H1 (cell line): Measurements from ENCODE around the gene FITM2. TPM values are rescaled to one million over a fixed set of nuclear protein-coding genes. Genes with fewer than 3 reads are reported as not detected.

Experiments used
- CTCF ChIA-PET: fragments of 300-600 bp; sonication (Branson Sonifier 250); formaldehyde crosslinking; loops from one replicate; lab custom pipeline; 2021; ENCODE audit not compliant: partially characterized antibody; lab: Charles Lee
- POLR2A ChIA-PET: fragments of 300-600 bp; sonication (Branson Sonifier 250); formaldehyde crosslinking; loops from one replicate; lab custom pipeline; 2021; ENCODE audit warnings: inconsistent platforms; ENCODE audit not compliant: partially characterized antibody; lab: Charles Lee
- DNase-seq, 2 experiments: peaks; one replicate each; pipeline versions ENCODE4 v3.0.0 to v3.0.0-alpha.2; 2010 to 2022; ENCODE audit warnings: low spot score in 2 of 2, low read depth in 1 of 2, mixed read lengths in 1 of 2
- FAIRE-seq: peaks from 2 replicates; lab custom pipeline; 2011; peaks lifted over from hg19 to GRCh38; lab: Jason Lieb, UNC
- H2AFZ ChIP-seq: 2 replicates; pipeline ENCODE4 v1.8.1; 2012; ENCODE audit warnings: low read length, inconsistent platforms
- H2AK5ac ChIP-seq: 2 replicates; pipeline ENCODE4 v1.6.1; 2013; ENCODE audit warnings: low read depth, low read length
- H2BK120ac ChIP-seq: replicated peaks from 2 replicates; pipeline ENCODE3; 2013; ENCODE audit warnings: low read depth, low read length, inconsistent platforms
- H2BK12ac ChIP-seq: 2 replicates; pipeline ENCODE4 v1.6.1; 2013; ENCODE audit warnings: low read depth, low read length
- H2BK15ac ChIP-seq: 2 replicates; pipeline ENCODE4 v1.6.1; 2013; ENCODE audit warnings: low read length
- H2BK20ac ChIP-seq: 2 replicates; pipeline ENCODE4 v1.6.1; 2013; ENCODE audit warnings: low read length
- H2BK5ac ChIP-seq: 2 replicates; pipeline ENCODE4 v1.6.1; 2013; ENCODE audit warnings: low read depth, low read length
- H3K14ac ChIP-seq: 2 replicates; pipeline ENCODE4 v1.6.1; 2013; ENCODE audit warnings: inconsistent platforms; ENCODE audit not compliant: insufficient read length
- H3K18ac ChIP-seq: 2 replicates; pipeline ENCODE4 v1.6.1; 2013; ENCODE audit warnings: low read length; ENCODE audit errors: extremely low read depth
- H3K23ac ChIP-seq: 2 replicates; pipeline ENCODE4 v1.6.1; 2013; ENCODE audit warnings: inconsistent platforms; ENCODE audit not compliant: insufficient read length
- H3K23me2 ChIP-seq: 2 replicates; pipeline ENCODE4 v1.6.1; 2013; ENCODE audit warnings: low read depth, low read length
- H3K27ac ChIP-seq: 2 replicates; pipeline ENCODE4 v1.6.1; 2011; ENCODE audit warnings: low read depth, low read length, inconsistent platforms
- H3K27me3 ChIP-seq, 4 experiments: replicated peaks in 1 of 4; 1 replicate in 1 of 4; 2 replicates in 3 of 4; pipeline versions ENCODE4 v1.6.1 to v1.8.1; 2011 to 2013; ENCODE audit warnings: low read length in 3 of 4, mild to moderate bottlenecking in 3 of 4, inconsistent platforms in 2 of 4, mixed read lengths in 2 of 4, moderate library complexity in 1 of 4; ENCODE audit not compliant: control insufficient read depth in 3 of 4, insufficient read depth in 3 of 4; ENCODE audit errors: extremely low read depth in 1 of 4
- H3K36me3 ChIP-seq, 4 experiments: 2 replicates each; pipeline versions ENCODE4 v1.6.1 to v1.8.1; 2011 to 2013; ENCODE audit warnings: mild to moderate bottlenecking in 4 of 4, low read length in 3 of 4, moderate library complexity in 2 of 4, control low read depth in 1 of 4, inconsistent platforms in 1 of 4; ENCODE audit not compliant: insufficient read depth in 4 of 4, control insufficient read depth in 2 of 4
- H3K4ac ChIP-seq: replicated peaks from 2 replicates; pipeline ENCODE3; 2013; ENCODE audit warnings: low read length, low read depth, mixed read lengths, inconsistent platforms; ENCODE audit not compliant: insufficient read length
- H3K4me1 ChIP-seq, 4 experiments: replicated peaks in 1 of 4; 1 replicate in 1 of 4; 2 replicates in 3 of 4; pipeline versions ENCODE4 v1.6.1 to v1.8.1; 2011 to 2013; ENCODE audit warnings: low read length in 3 of 4, inconsistent platforms in 2 of 4, mixed read lengths in 1 of 4; ENCODE audit not compliant: insufficient read depth in 4 of 4, control insufficient read depth in 3 of 4
- H3K4me2 ChIP-seq, 2 experiments: 2 replicates each; pipeline versions ENCODE4 v1.6.1 to v1.8.1; 2011 to 2013; ENCODE audit warnings: low read depth in 2 of 2, low read length in 2 of 2, control low read depth in 1 of 2, inconsistent platforms in 1 of 2, mild to moderate bottlenecking in 1 of 2; ENCODE audit not compliant: insufficient read depth in 1 of 2
- H3K4me3 ChIP-seq, 4 experiments: fragments of 200-600, 300-600 bp in 1 of 4; sonication (generic), shearing (Covaris generic), sonication (Bioruptor Twin) in 1 of 4; 2 replicates each; pipeline versions ENCODE4 v1.5.1 to v1.8.1; 2011 to 2016; ENCODE audit warnings: low read length in 4 of 4, low read depth in 3 of 4, control low read depth in 2 of 4, inconsistent platforms in 2 of 4, mild to moderate bottlenecking in 2 of 4, mixed read lengths in 1 of 4, moderate library complexity in 1 of 4; ENCODE audit not compliant: insufficient read depth in 2 of 4; ENCODE audit errors: extremely low read depth in 1 of 4
- H3K56ac ChIP-seq: replicated peaks from 2 replicates; pipeline ENCODE3; 2013; ENCODE audit warnings: low read depth, mild to moderate bottlenecking, mixed read lengths, low read length, inconsistent platforms; ENCODE audit not compliant: insufficient read length
- H3K79me1 ChIP-seq: 2 replicates; pipeline ENCODE4 v1.6.1; 2013; ENCODE audit warnings: low read depth, low read length, control low read depth
- H3K79me2 ChIP-seq, 2 experiments: 2 replicates each; pipeline versions ENCODE4 v1.6.1 to v1.8.1; 2012 to 2013; ENCODE audit warnings: low read length in 2 of 2, mild to moderate bottlenecking in 2 of 2, inconsistent platforms in 1 of 2; ENCODE audit not compliant: insufficient read depth in 2 of 2, control insufficient read depth in 1 of 2
- H3K9ac ChIP-seq, 4 experiments: replicated peaks in 1 of 4; 1 replicate in 1 of 4; 2 replicates in 3 of 4; pipeline versions ENCODE4 v1.6.1 to v1.8.1; 2011 to 2013; ENCODE audit warnings: low read depth in 3 of 4, low read length in 3 of 4, control low read depth in 2 of 4, mild to moderate bottlenecking in 2 of 4, moderate library complexity in 2 of 4, inconsistent platforms in 1 of 4; ENCODE audit errors: extremely low read depth in 1 of 4
- H3K9me3 ChIP-seq, 2 experiments: 2 replicates each; pipeline versions ENCODE4 v1.6.1 to v1.8.1; 2012 to 2013; ENCODE audit warnings: mild to moderate bottlenecking in 2 of 2, moderate library complexity in 2 of 2, control low read depth in 1 of 2, inconsistent platforms in 1 of 2, low read depth in 1 of 2, low read length in 1 of 2, mixed read lengths in 1 of 2; ENCODE audit not compliant: insufficient read depth in 2 of 2
- H4K20me1 ChIP-seq, 2 experiments: replicated peaks in 1 of 2; 2 replicates each; pipeline versions ENCODE3 to v1.8.1; 2011 to 2013; ENCODE audit warnings: inconsistent platforms in 2 of 2, low read length in 2 of 2, mild to moderate bottlenecking in 1 of 2; ENCODE audit not compliant: insufficient read depth in 2 of 2, control insufficient read depth in 1 of 2
- H4K5ac ChIP-seq: 2 replicates; pipeline ENCODE4 v1.6.1; 2013; ENCODE audit warnings: low read length, low read depth, mixed read lengths, inconsistent platforms; ENCODE audit not compliant: insufficient read length
- H4K8ac ChIP-seq: 2 replicates; pipeline ENCODE4 v1.8.0; 2013; ENCODE audit warnings: mild to moderate bottlenecking, moderate library complexity, low read length, inconsistent platforms; ENCODE audit not compliant: insufficient read depth; ENCODE audit errors: extremely low read depth
- H4K91ac ChIP-seq: replicated peaks from 2 replicates; pipeline ENCODE3; 2013; ENCODE audit warnings: low read length, mixed read lengths, inconsistent platforms; ENCODE audit not compliant: insufficient read length
- BRCA1 ChIP-seq: IDR thresholded peaks from 2 replicates; pipeline ENCODE4 v1.6.1; 2012; ENCODE audit warnings: low read depth, low read length, improper control_type of control experiment
- CHD2 ChIP-seq: IDR thresholded peaks from 2 replicates; pipeline ENCODE4 v1.6.1; 2012; ENCODE audit warnings: low read length, improper control_type of control experiment
- E2F6 ChIP-seq: IDR thresholded peaks from 2 replicates; pipeline ENCODE4 v1.6.1; 2012; ENCODE audit warnings: inconsistent platforms
- KDM5A ChIP-seq: fragments of 200-600 bp; IDR thresholded peaks from 2 replicates; pipeline ENCODE4 v1.7.1; 2012; ENCODE audit warnings: mild to moderate bottlenecking, low read length, inconsistent platforms, mixed read lengths
- MAFK ChIP-seq: IDR thresholded peaks from 2 replicates; pipeline ENCODE4 v1.6.1; 2012; ENCODE audit warnings: low read depth, mild to moderate bottlenecking, improper control_type of control experiment, low read length
- POLR2A ChIP-seq, 2 experiments: IDR thresholded peaks; 1 replicate in 1 of 2; 2 replicates in 1 of 2; pipeline ENCODE4 v1.6.1; 2011; ENCODE audit warnings: low read depth in 2 of 2, low read length in 2 of 2, mild to moderate bottlenecking in 2 of 2; ENCODE audit errors: control extremely low read depth in 1 of 2
- RXRA ChIP-seq: IDR thresholded peaks from 2 replicates; pipeline ENCODE4 v1.6.1; 2011; ENCODE audit warnings: low read depth, mild to moderate bottlenecking, low read length, moderate library complexity; ENCODE audit not compliant: insufficient read depth
- SP1 ChIP-seq: IDR thresholded peaks from 2 replicates; pipeline ENCODE4 v1.6.1; 2011; ENCODE audit warnings: low read depth, low read length
- WGBS, 2 experiments: shearing (Covaris generic) in 1 of 2; methylation state at CpG; one replicate each; pipeline versions ENCODE4 v1.1.6 to v1.1.7; 2013 to 2015; ENCODE audit warnings: low lambda C conversion rate in 2 of 2, mixed read lengths in 2 of 2, inconsistent platforms in 1 of 2, low coverage in 1 of 2, missing lambda C conversion rate in 1 of 2; ENCODE audit not compliant: insufficient replicate concordance in 2 of 2, insufficient coverage in 1 of 2, insufficient read length in 1 of 2; ENCODE audit errors: extremely low coverage in 1 of 2, missing lambda C conversion rate in 1 of 2; 5-methylcytosine and 5-hydroxymethylcytosine counted together
- polyA plus RNA-seq, 7 experiments: library from polyadenylated mRNA; depleted of rRNA in 3 of 7; stranded (reverse) in 5 of 7; unstranded in 2 of 7; fragments of >200 nt in 5 of 7; fragments of 200-250 nt in 2 of 7; gene quantifications; 1 replicate in 5 of 7; 2 replicates in 1 of 7; 4 replicates in 1 of 7; pipeline versions ENCODE4 v1.2.1 to v1.2.3, GENCODE V29; 2011 to 2013; ENCODE audit warnings: missing spikeins in 2 of 7, mixed read lengths in 2 of 7
- total RNA-seq: library from RNA; stranded (reverse); fragmentation: NEBNext Ultra II Directional; extraction: Animal tissue kit (Norgen Biotek cat#: 25700); gene quantifications from 2 replicates; pipeline ENCODE4 v1.2.1, GENCODE V29; 2021
- TF ChIP-seq, protein P1 (sequence below): IDR thresholded peaks from 2 replicates; pipeline ENCODE4 v1.6.1; 2012; ENCODE audit warnings: low read length, inconsistent platforms
- TF ChIP-seq, protein P2 (sequence below), 3 experiments: IDR thresholded peaks; 1 replicate in 2 of 3; 2 replicates in 1 of 3; pipeline versions ENCODE4 v1.5.1 to v1.6.1; 2011; ENCODE audit warnings: low read length in 3 of 3, mild to moderate bottlenecking in 3 of 3, inconsistent platforms in 2 of 3, low read depth in 1 of 3, moderate library complexity in 1 of 3; ENCODE audit not compliant: insufficient read depth in 1 of 3; ENCODE audit errors: control extremely low read depth in 1 of 3

The FITM2 gene
- total and polyA plus RNA-seq, 2 of the 8 experiments (the other 6 are each of a cell fraction or from before 2014, with no cell fraction given), result 1.1 to 2.1 TPM

- no peaks in the 10 kb centered on the region for H3K79me1 ChIP-seq
- no peak overlapping the region for H2AFZ ChIP-seq
- H3K14ac ChIP-seq, result no peak overlapping the region
- H3K27me3 ChIP-seq, result no peaks in the 10 kb centered on the region; a peak in 1 of 7 replicates
- H2BK5ac ChIP-seq, result no peak overlapping the region
- no peaks in the 10 kb centered on the region for H3K9me3 ChIP-seq
- H3K4me2 ChIP-seq, result no peak overlapping the region
- H2AK5ac ChIP-seq, result no peak overlapping the region
- DNase-seq (no peak), FAIRE-seq (no peak)
- H4K8ac ChIP-seq, result no peak overlapping the region
- ChIA-PET POLR2A (no interaction called here), CTCF (interaction anchor here (0.7 kb wide), 1 partner anchor 28 kb away, joined by 4 read pairs; no protein-coding TSS in a partner anchor)
- H3K36me3 ChIP-seq, result no peaks in the 10 kb centered on the region
- H2BK120ac ChIP-seq, result no peak overlapping the region
- no peak overlapping the region for H4K5ac ChIP-seq
- no peak overlapping the region for H3K56ac ChIP-seq
- no peaks in the 10 kb centered on the region for H4K20me1 ChIP-seq
- H3K4me1 ChIP-seq, result no peaks in the 10 kb centered on the region
- H4K91ac ChIP-seq, result no peak overlapping the region
- no peaks in the 10 kb centered on the region for H3K79me2 ChIP-seq
- no peak overlapping the region for H3K27ac ChIP-seq
- H3K4ac ChIP-seq, result no peak overlapping the region
- H3K4me3 ChIP-seq, result no peak overlapping the region
- whole genome bisulfite sequencing, 2 experiments, result 92% methylated on average over 10 of the region's 11 CpGs; no CpG with 5 or more reads in 1 of the 2 experiments
- H3K23me2 ChIP-seq, result no peaks in the 10 kb centered on the region; the same call in 1 of the 2 replicates
- no peak overlapping the region for H2BK12ac ChIP-seq
- H3K18ac ChIP-seq, result no peak overlapping the region
- H2BK15ac ChIP-seq, result no peak overlapping the region
- H3K23ac ChIP-seq, result no peak overlapping the region
- H2BK20ac ChIP-seq, result no peak overlapping the region
- H3K9ac ChIP-seq, result no peak overlapping the region
- TF ChIP-seq, protein P1, sequence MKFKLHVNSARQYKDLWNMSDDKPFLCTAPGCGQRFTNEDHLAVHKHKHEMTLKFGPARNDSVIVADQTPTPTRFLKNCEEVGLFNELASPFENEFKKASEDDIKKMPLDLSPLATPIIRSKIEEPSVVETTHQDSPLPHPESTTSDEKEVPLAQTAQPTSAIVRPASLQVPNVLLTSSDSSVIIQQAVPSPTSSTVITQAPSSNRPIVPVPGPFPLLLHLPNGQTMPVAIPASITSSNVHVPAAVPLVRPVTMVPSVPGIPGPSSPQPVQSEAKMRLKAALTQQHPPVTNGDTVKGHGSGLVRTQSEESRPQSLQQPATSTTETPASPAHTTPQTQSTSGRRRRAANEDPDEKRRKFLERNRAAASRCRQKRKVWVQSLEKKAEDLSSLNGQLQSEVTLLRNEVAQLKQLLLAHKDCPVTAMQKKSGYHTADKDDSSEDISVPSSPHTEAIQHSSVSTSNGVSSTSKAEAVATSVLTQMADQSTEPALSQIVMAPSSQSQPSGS, result no peak
- TF ChIP-seq RXRA (no peak), CHD2 (no peak), BRCA1 (no peak), MAFK (no peak), KDM5A (no peak), SP1 (no peak), POLR2A (IDR thresholded peaks at IDR 0.05; ENCODE audit: control extremely low read depth in 1 of 2, low read depth in 2 of 2, low read length in 2 of 2) (no peak), E2F6 (no peak)
- TF ChIP-seq, protein P2, sequence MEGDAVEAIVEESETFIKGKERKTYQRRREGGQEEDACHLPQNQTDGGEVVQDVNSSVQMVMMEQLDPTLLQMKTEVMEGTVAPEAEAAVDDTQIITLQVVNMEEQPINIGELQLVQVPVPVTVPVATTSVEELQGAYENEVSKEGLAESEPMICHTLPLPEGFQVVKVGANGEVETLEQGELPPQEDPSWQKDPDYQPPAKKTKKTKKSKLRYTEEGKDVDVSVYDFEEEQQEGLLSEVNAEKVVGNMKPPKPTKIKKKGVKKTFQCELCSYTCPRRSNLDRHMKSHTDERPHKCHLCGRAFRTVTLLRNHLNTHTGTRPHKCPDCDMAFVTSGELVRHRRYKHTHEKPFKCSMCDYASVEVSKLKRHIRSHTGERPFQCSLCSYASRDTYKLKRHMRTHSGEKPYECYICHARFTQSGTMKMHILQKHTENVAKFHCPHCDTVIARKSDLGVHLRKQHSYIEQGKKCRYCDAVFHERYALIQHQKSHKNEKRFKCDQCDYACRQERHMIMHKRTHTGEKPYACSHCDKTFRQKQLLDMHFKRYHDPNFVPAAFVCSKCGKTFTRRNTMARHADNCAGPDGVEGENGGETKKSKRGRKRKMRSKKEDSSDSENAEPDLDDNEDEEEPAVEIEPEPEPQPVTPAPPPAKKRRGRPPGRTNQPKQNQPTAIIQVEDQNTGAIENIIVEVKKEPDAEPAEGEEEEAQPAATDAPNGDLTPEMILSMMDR (IDR thresholded peaks at IDR 0.05; ENCODE audit: control extremely low read depth in 1 of 3, insufficient read depth in 1 of 3, low read depth in 1 of 3, low read length in 3 of 3), result no peak
Observed at GRCh38 chr20:44279228-44279627, 31.8 kb downstream of the FITM2 start.
